ENCODE measurements around the gene C12orf57. TPM values are rescaled to one million over a fixed set of nuclear protein-coding genes. Genes with fewer than 3 reads are reported as not detected.

Gene C12orf57
- polyA plus RNA-seq (2012; ENCODE audit: insufficient read depth, insufficient read length, low read depth), result 616 TPM

- peaks cover 9% of the 10 kb centered on the region for H3K4me1 ChIP-seq
- DNase-seq, result peak; percentile 89
- no peaks in the 10 kb centered on the region for H3K27me3 ChIP-seq
- peak within 1 kb of the TSS; percentile 87 for H3K4me3 ChIP-seq (ENCODE audit: low read depth, low read length)
- peaks cover 8% of the 10 kb centered on the region for H3K36me3 ChIP-seq
- no peak for TF ChIP-seq CTCF (IDR thresholded peaks at IDR 0.05; ENCODE audit: low read depth, low read length)
- no peaks in the 10 kb centered on the region for H3K9me3 ChIP-seq
These were observed at the start of gene C12orf57, which contains the start of gene RNU7-1 for GRCh38 chr12:6943722-6944380. Gene C12orf57 (plus strand): TSS chr12:6944022. CDS start chr12:6944122, 100 bp downstream. Gene RNU7-1 (plus strand): TSS chr12:6943816.

- no peak for DNase-seq
- Histone ChIP-seq H3K36me3 (no peaks in the 10 kb centered on the region), H3K4me1 (peaks cover 3% of the 10 kb centered on the region), H3K27me3 (no peaks in the 10 kb centered on the region), H3K9me3 (no peaks in the 10 kb centered on the region), H3K4me3 (ENCODE audit: low read depth, low read length) (no peak overlapping the region)
- no peak for TF ChIP-seq CTCF (IDR thresholded peaks at IDR 0.05; ENCODE audit: low read depth, low read length)
These were observed 49.5 kb upstream of the C12orf57 start for GRCh38 chr12:6894321-6894720.

GRCh38 chr12:6896846-6897435, 46.9 kb upstream of the C12orf57 start:
- TF ChIP-seq CTCF (IDR thresholded peaks at IDR 0.05; ENCODE audit: low read depth, low read length), result no peak
- no peak overlapping the region for H3K4me3 ChIP-seq (ENCODE audit: low read depth, low read length)
- DNase-seq, result no peak
- H3K27me3 ChIP-seq, result no peaks in the 10 kb centered on the region
- H3K36me3 ChIP-seq, result no peaks in the 10 kb centered on the region
- no peaks in the 10 kb centered on the region for H3K4me1 ChIP-seq
- no peaks in the 10 kb centered on the region for H3K9me3 ChIP-seq

GRCh38 chr12:6899427-6899826, 44.4 kb upstream of the C12orf57 start:
- no peaks in the 10 kb centered on the region for H3K27me3 ChIP-seq
- H3K36me3 ChIP-seq, result no peaks in the 10 kb centered on the region
- no peak overlapping the region for H3K4me3 ChIP-seq (ENCODE audit: low read depth, low read length)
- no peaks in the 10 kb centered on the region for H3K9me3 ChIP-seq
- H3K4me1 ChIP-seq, result peaks cover 7% of the 10 kb centered on the region
- no peak for TF ChIP-seq CTCF (IDR thresholded peaks at IDR 0.05; ENCODE audit: low read depth, low read length)
- no peak for DNase-seq

- Histone ChIP-seq H3K9me3 (no peaks in the 10 kb centered on the region), H3K4me1 (peaks cover 7% of the 10 kb centered on the region), H3K4me3 (ENCODE audit: low read depth, low read length) (no peak overlapping the region), H3K27me3 (no peaks in the 10 kb centered on the region), H3K36me3 (no peaks in the 10 kb centered on the region)
- DNase-seq, result no peak
- TF ChIP-seq CTCF (IDR thresholded peaks at IDR 0.05; ENCODE audit: low read depth, low read length), result no peak
These were observed 43.8 kb upstream of the C12orf57 start for GRCh38 chr12:6899837-6900519.
